Activated gamma-delta T cell treated with Interleukin-2 at 50 U/mL for 16 hours (primary cell): ENCODE measurements around the gene ACSL4.
A peak's percentile ranks its signal among the peaks of the same experiment; 100 is the strongest.
"Not testable (repeated sequence)": the region's sequence is repeated elsewhere in the genome, so short reads cannot be mapped to it uniquely, and the experiment has no call there.

Source experiments
- DNase-seq: peaks from one replicate; pipeline ENCODE4 v3.0.0-alpha.2; 2020

Gene ACSL4

GRCh38 chrX:109732807-109733612, at the start of gene ACSL4:
Gene ACSL4, minus strand, starts transcription at chrX:109733257. Its CDS starts 49,894 bp downstream, at chrX:109683363.
- peak; percentile 80 for DNase-seq

GRCh38 chrX:109777749-109778148, 44.7 kb upstream of the ACSL4 start:
- no peak for DNase-seq

GRCh38 chrX:109776986-109777385, 43.9 kb upstream of the ACSL4 start:
- no peak for DNase-seq

GRCh38 chrX:109776432-109776831, 43.4 kb upstream of the ACSL4 start:
- no peak for DNase-seq

- no peak for DNase-seq
Measured at GRCh38 chrX:109775386-109775785, 42.3 kb upstream of the ACSL4 start.

- no peak for DNase-seq
Measured at GRCh38 chrX:109774706-109775105, 41.6 kb upstream of the ACSL4 start.

- DNase-seq = no peak
Measured at GRCh38 chrX:109774136-109774535, 41.1 kb upstream of the ACSL4 start.

- DNase-seq = no peak
Measured at GRCh38 chrX:109773374-109773773, 40.3 kb upstream of the ACSL4 start.

- DNase-seq = no peak
Measured at GRCh38 chrX:109770780-109771179, 37.7 kb upstream of the ACSL4 start.

- DNase-seq = no peak
Measured at GRCh38 chrX:109760922-109761250, 27.8 kb upstream of the ACSL4 start.

- DNase-seq = no peak
Measured at GRCh38 chrX:109760209-109760921, 27.3 kb upstream of the ACSL4 start.

- DNase-seq = no peak
Measured at GRCh38 chrX:109753256-109753655, 20.2 kb upstream of the ACSL4 start.

- no peak for DNase-seq
Measured at GRCh38 chrX:109751698-109752097, 18.6 kb upstream of the ACSL4 start.

- DNase-seq = no peak
Measured at GRCh38 chrX:109749207-109749606, 16.1 kb upstream of the ACSL4 start.

GRCh38 chrX:109747681-109748080, 14.6 kb upstream of the ACSL4 start:
- DNase-seq = no peak

- DNase-seq = no peak
Measured at GRCh38 chrX:109742722-109743121, 9.7 kb upstream of the ACSL4 start.

- not testable (repeated sequence) for DNase-seq
Measured at GRCh38 chrX:109740896-109741295, 7.8 kb upstream of the ACSL4 start.

GRCh38 chrX:109740433-109740809, 7.4 kb upstream of the ACSL4 start:
- no peak for DNase-seq

GRCh38 chrX:109739625-109740432, 6.8 kb upstream of the ACSL4 start:
- no peak for DNase-seq

- DNase-seq = no peak
Measured at GRCh38 chrX:109735202-109735744, 2.2 kb upstream of the ACSL4 start.

GRCh38 chrX:109733613-109734083, 591 bp upstream of the ACSL4 start:
- DNase-seq = no peak

GRCh38 chrX:109732017-109732801, 848 bp downstream of the ACSL4 start:
- DNase-seq = peak; percentile 6
